HepG2 (cell line): ENCODE measurements around the gene PRKACA. TPM values are rescaled to one million over a fixed set of nuclear protein-coding genes. Genes with fewer than 3 reads are reported as not detected.

Experiments
- ATAC-seq: fragments of 200-7000 bp; cut with Tn5 transposase; 3 replicates; pipeline ENCODE4 v1.9.1; 2020; ENCODE audit warnings: mild to moderate bottlenecking, moderate library complexity
- BruUV-seq: library from RNA; stranded (reverse); fragments of 400-500 nt; replicated peaks from 2 replicates; lab custom pipeline; 2021; lab: Mats Ljungman, UMichigan
- CTCF ChIA-PET: fragments of 300-600 bp; formaldehyde crosslinking; extraction: SDS; loops from one replicate; lab custom pipeline; 2021; ENCODE audit warnings: low total read pairs, inconsistent platforms, low intra/inter-chr PET ratio; lab: Yijun Ruan, JAX
- POLR2A ChIA-PET: fragments of 350-600 bp; sonication (Branson Sonifier 250); formaldehyde crosslinking; loops from one replicate; lab custom pipeline; 2020; ENCODE audit warnings: antibody characterized with exemption, inconsistent platforms; lab: Yijun Ruan, JAX
- DNase-seq: peaks from one replicate; pipeline ENCODE4 v3.0.0-alpha.2; 2015; ENCODE audit warnings: low spot score
- FAIRE-seq: peaks from 3 replicates; lab custom pipeline; 2011; peaks lifted over from hg19 to GRCh38; lab: Jason Lieb, UNC
- H2AFZ ChIP-seq: one replicate; pipeline ENCODE4 v1.6.1; 2011; ENCODE audit warnings: low read length, inconsistent platforms
- H3K27ac ChIP-seq: fragments of 300-600 bp; 3 replicates; pipeline ENCODE4 v1.8.0; 2011; ENCODE audit warnings: mixed run types, mild to moderate bottlenecking, mixed read lengths, low read length, inconsistent platforms; ENCODE audit not compliant: insufficient read depth; ENCODE audit errors: extremely low read length
- H3K27me3 ChIP-seq, 2 experiments: fragments of 200-600 bp in 1 of 2; 2 replicates in 1 of 2; 3 replicates in 1 of 2; pipeline versions ENCODE4 v1.6.0 to v1.8.0; 2011; ENCODE audit warnings: low read length in 2 of 2, mild to moderate bottlenecking in 2 of 2, moderate library complexity in 2 of 2, inconsistent platforms in 1 of 2; ENCODE audit not compliant: insufficient read depth in 2 of 2, control insufficient read depth in 1 of 2
- H3K36me3 ChIP-seq, 2 experiments: fragments of 200-600 bp in 1 of 2; replicated peaks in 1 of 2; 2 replicates in 1 of 2; 3 replicates in 1 of 2; pipeline versions ENCODE4 v1.5.1 to v1.8.0; 2011; ENCODE audit warnings: low read length in 2 of 2, inconsistent platforms in 1 of 2; ENCODE audit not compliant: insufficient read depth in 2 of 2, control insufficient read depth in 1 of 2
- H3K4me1 ChIP-seq: 2 replicates; pipeline ENCODE4 v1.5.1; 2012; ENCODE audit warnings: low read length, inconsistent platforms; ENCODE audit not compliant: insufficient read depth
- H3K4me2 ChIP-seq: 2 replicates; pipeline ENCODE4 v1.6.0; 2011; ENCODE audit warnings: low read depth, low read length, inconsistent platforms
- H3K4me3 ChIP-seq, 3 experiments: fragments of 200-600 bp in 1 of 3; sonication (generic), shearing (Covaris generic) in 1 of 3; replicated peaks in 1 of 3; 2 replicates each; pipeline ENCODE4 v1.5.1; 2011 to 2016; ENCODE audit warnings: low read length in 3 of 3, inconsistent platforms in 2 of 3, low read depth in 2 of 3, mild to moderate bottlenecking in 2 of 3, control low read depth in 1 of 3, mixed read lengths in 1 of 3; ENCODE audit not compliant: insufficient read depth in 1 of 3
- H3K79me2 ChIP-seq: one replicate; pipeline ENCODE4 v1.6.1; 2011; ENCODE audit warnings: low read length, inconsistent platforms; ENCODE audit not compliant: insufficient read depth
- H3K9ac ChIP-seq: 2 replicates; pipeline ENCODE4 v1.6.0; 2011; ENCODE audit warnings: mild to moderate bottlenecking, low read depth, low read length, inconsistent platforms; ENCODE audit not compliant: insufficient read depth
- H3K9me3 ChIP-seq: 2 replicates; pipeline ENCODE4 v1.5.1; 2012; ENCODE audit warnings: mild to moderate bottlenecking, low read length
- H4K20me1 ChIP-seq: 2 replicates; pipeline ENCODE4 v1.6.0; 2011; ENCODE audit warnings: inconsistent platforms, mild to moderate bottlenecking, low read length, moderate library complexity; ENCODE audit not compliant: insufficient read depth
- ATF4 ChIP-seq, 2 experiments: fragments of 450-650 bp in 1 of 2; sonication (generic) in 1 of 2; formaldehyde crosslinking; IDR thresholded peaks; 2 replicates each; pipeline versions ENCODE4 v1.5.0 to v1.8.0; 2020 to 2022; ENCODE audit warnings: mild to moderate bottlenecking in 1 of 2, missing genetic modification reagents in 1 of 2
- GFI1 ChIP-seq: sonication (generic); formaldehyde crosslinking; IDR thresholded peaks from 2 replicates; pipeline ENCODE4 v1.5.0; 2020; ENCODE audit warnings: missing genetic modification reagents, mild to moderate bottlenecking, borderline replicate concordance
- HNF1A ChIP-seq, 2 experiments: sonication (generic) in 1 of 2; formaldehyde crosslinking in 1 of 2; IDR thresholded peaks; 2 replicates each; pipeline versions ENCODE4 v1.4.0 to v1.6.1; 2016 to 2020; ENCODE audit warnings: borderline replicate concordance in 1 of 2, low read depth in 1 of 2, mild to moderate bottlenecking in 1 of 2, missing genetic modification reagents in 1 of 2
- IRF9 ChIP-seq: sonication (generic); formaldehyde crosslinking; IDR thresholded peaks from 2 replicates; pipeline ENCODE4 v1.8.0; 2022; ENCODE audit warnings: missing genetic modification reagents, mild to moderate bottlenecking, borderline replicate concordance
- MEF2D ChIP-seq: sonication (generic); formaldehyde crosslinking; IDR thresholded peaks from 2 replicates; pipeline ENCODE4 v1.5.1; 2020; ENCODE audit warnings: mild to moderate bottlenecking, missing genetic modification reagents
- PATZ1 ChIP-seq: sonication (generic); formaldehyde crosslinking; IDR thresholded peaks from 2 replicates; pipeline ENCODE4 v1.4.0; 2020; ENCODE audit warnings: missing genetic modification reagents
- PCBP1 ChIP-seq: fragments of 200-400 bp; formaldehyde crosslinking; IDR thresholded peaks from 2 replicates; pipeline ENCODE4 v1.6.1; 2017; ENCODE audit warnings: mild to moderate bottlenecking, low read depth, low read length, borderline replicate concordance
- POLR2AphosphoS2 ChIP-seq: IDR thresholded peaks from 2 replicates; pipeline ENCODE4 v1.6.1; 2011; ENCODE audit warnings: low read depth, low read length, improper control_type of control experiment
- RXRA ChIP-seq: sonication (generic); formaldehyde crosslinking; IDR thresholded peaks from 2 replicates; pipeline ENCODE4 v1.5.1; 2020; ENCODE audit warnings: missing genetic modification reagents
- ZNF350 ChIP-seq: sonication (generic); formaldehyde crosslinking; IDR thresholded peaks from 2 replicates; pipeline ENCODE4 v1.4.0; 2020; ENCODE audit warnings: mild to moderate bottlenecking, low read depth, missing genetic modification reagents, borderline replicate concordance
- ZNF430 ChIP-seq: sonication (generic); formaldehyde crosslinking; IDR thresholded peaks from 2 replicates; pipeline ENCODE4 v1.9.0; 2021; ENCODE audit warnings: mild to moderate bottlenecking, missing genetic modification reagents
- ZNF629 ChIP-seq: sonication (generic); formaldehyde crosslinking; conservative IDR thresholded peaks from 2 replicates; pipeline ENCODE4 v1.5.0; 2020; ENCODE audit warnings: missing genetic modification reagents
- ZNF850 ChIP-seq: sonication (generic); formaldehyde crosslinking; conservative IDR thresholded peaks from 2 replicates; pipeline ENCODE4 v1.9.0; 2021; ENCODE audit warnings: mild to moderate bottlenecking, missing genetic modification reagents
- WGBS: methylation state at CpG from one replicate; pipeline ENCODE4 v1.1.6; 2017; ENCODE audit warnings: low lambda C conversion rate; 5-methylcytosine and 5-hydroxymethylcytosine counted together
- in situ Hi-C: cut with HindIII; loops from 2 replicates; pipeline ENCODE4 v1.10.0; 2017; ENCODE audit warnings: low pct_unique_long_range_greater_than_20kb; ENCODE audit not compliant: extremely low pct_ligation_motif_present
- intact Hi-C: fragments of 100-400 bp; cut with micrococcal nuclease; formaldehyde crosslinking; loops from one replicate; pipeline ENCODE4 v1.10.0; 2022; ENCODE audit not compliant: unreplicated experiment
- polyA plus RNA-seq, 8 experiments: library from polyadenylated mRNA; depleted of rRNA in 3 of 8; stranded (reverse) in 7 of 8; unstranded in 1 of 8; fragments of >200 nt; fragmentation: Illumina TruSeq in 4 of 8; extraction: Trizol in 4 of 8; gene quantifications; 2 replicates each; pipeline versions ENCODE4 v1.2.1 to v1.2.3, GENCODE V29; 2011 to 2016; ENCODE audit warnings: low read depth in 4 of 8, missing spikeins in 1 of 8, mixed read lengths in 1 of 8; ENCODE audit not compliant: insufficient read depth in 1 of 8
- total RNA-seq, 5 experiments: library from RNA; depleted of rRNA; stranded (reverse); fragments of >200 nt; fragmentation: Illumina TruSeq; extraction: Trizol; gene quantifications; 2 replicates each; pipeline ENCODE4 v1.2.3, GENCODE V29; 2016; ENCODE audit warnings: low read depth in 1 of 5

Gene PRKACA
- total and polyA plus RNA-seq, 2 of the 13 experiments (the other 11 are each of a cell fraction or from before 2014, with no cell fraction given), result 11.0 to 18.2 TPM

- TF ChIP-seq PATZ1 (CRISPR knock-in tag) (peak; percentile 83), POLR2AphosphoS2 (no peak), GFI1 (CRISPR knock-in tag) (no peak), ZNF350 (CRISPR knock-in tag) (0 out of 2 replicates have a peak, but pooled peaks have one; percentile 21), PCBP1 (0 out of 2 replicates have a peak, but pooled peaks have one; percentile 32), ZNF430 (0 out of 2 replicates have a peak, but pooled peaks have one; percentile 47), RXRA (CRISPR knock-in tag) (no peak)
Observed at GRCh38 chr19:14147797-14148605, 30.4 kb upstream of the PRKACA start (continued).

- Histone ChIP-seq H2AFZ (no peak overlapping the region), H3K4me2 (no peak overlapping the region), H3K27ac (no peak overlapping the region), H3K4me1 (peaks cover 7% of the 10 kb centered on the region; the same call in 1 of the 2 replicates), H4K20me1 (no peaks in the 10 kb centered on the region), H3K79me2 (no peaks in the 10 kb centered on the region), H3K9me3 (no peaks in the 10 kb centered on the region), H3K36me3 (no peaks in the 10 kb centered on the region), H3K4me3 (no peak overlapping the region), H3K9ac (no peak overlapping the region), H3K27me3 (no peaks in the 10 kb centered on the region; a peak in 1 of 5 replicates)
- no peak for ATAC-seq
- FAIRE-seq, result no peak
- 15% methylated on average over 6 of the region's 7 CpGs for WGBS
- intact Hi-C loops (no loop called here), in situ Hi-C loops (no loop called here)
- POLR2A ChIA-PET, result no interaction called here
- CTCF ChIA-PET, result no interaction called here
- BruUV-seq, result no TSS peak
- DNase-seq, result no peak
- TF ChIP-seq ATF4 (CRISPR knock-in tag; IDR thresholded peaks at IDR 0.05) (peak in 1 of 2 experiments; percentile 74; a peak in 2 of 4 replicates), ZNF629 (CRISPR knock-in tag) (peak; percentile 54; the same call in 1 of the 2 replicates), ZNF850 (CRISPR knock-in tag) (no peak), HNF1A (IDR thresholded peaks at IDR 0.05; ENCODE audit: low read depth) (no peak), HNF1A (CRISPR knock-in tag; IDR thresholded peaks at IDR 0.05; ENCODE audit: borderline replicate concordance) (no peak), IRF9 (CRISPR knock-in tag) (no peak), MEF2D (CRISPR knock-in tag) (no peak)
Observed at GRCh38 chr19:14146789-14147216, 29.2 kb upstream of the PRKACA start.
